HG03571 (cell line): ENCODE results near the gene SERPINE1.

Experiments used
- ATAC-seq: cut with Tn5 transposase; IDR thresholded peaks from one replicate; pipeline ENCODE4 v1.9.1; 2021; ENCODE audit not compliant: unreplicated experiment

Gene SERPINE1

GRCh38 chr7:101185258-101185839 is 58.4 kb downstream of the SERPINE1 start:
- no peak for ATAC-seq

- no peak for ATAC-seq
Observed at GRCh38 chr7:101186194-101186593, 59.3 kb downstream of the SERPINE1 start.

- no peak for ATAC-seq
Observed at GRCh38 chr7:101186844-101187428, 60.0 kb downstream of the SERPINE1 start.
